Mammary epithelial cell (primary cell): ENCODE results near the gene TJP1.

ENCODE experiments used
- EZH2 ChIP-seq: IDR thresholded peaks from 2 replicates; pipeline ENCODE4 v1.6.1; 2012; ENCODE audit warnings: low read length, inconsistent platforms, borderline replicate concordance
- TF ChIP-seq, protein P1 (sequence below), 2 donors: IDR thresholded peaks in 1 of 2; conservative IDR thresholded peaks in 1 of 2; 2 replicates each; pipeline ENCODE4 v1.5.1; 2011 to 2012; ENCODE audit warnings: inconsistent platforms in 2 of 2, low read length in 2 of 2, mild to moderate bottlenecking in 2 of 2, control low read depth in 1 of 2, low read depth in 1 of 2; ENCODE audit not compliant: insufficient read depth in 1 of 2; ENCODE audit errors: extremely low read depth in 1 of 2

DNA sequence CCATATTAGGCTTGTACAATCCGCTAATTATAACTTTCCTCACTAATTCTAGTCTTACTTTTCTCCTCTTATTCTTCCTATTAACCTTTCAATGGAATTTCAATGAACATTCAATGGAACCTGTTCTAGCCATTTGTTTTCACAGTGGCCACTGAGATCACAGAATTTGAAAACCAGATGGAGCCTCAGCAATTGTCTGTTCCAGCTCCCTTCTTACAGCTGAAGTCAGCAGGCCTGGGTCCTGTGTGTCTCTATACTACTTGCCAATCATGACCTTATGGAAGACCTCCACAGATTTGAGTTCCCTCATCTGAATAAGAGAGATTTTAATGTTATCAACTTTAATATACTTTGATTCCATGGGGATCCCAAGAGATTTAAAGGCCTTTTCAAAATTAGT lies 36.6 kb downstream of the TJP1 start:
- TF ChIP-seq, protein P1, sequence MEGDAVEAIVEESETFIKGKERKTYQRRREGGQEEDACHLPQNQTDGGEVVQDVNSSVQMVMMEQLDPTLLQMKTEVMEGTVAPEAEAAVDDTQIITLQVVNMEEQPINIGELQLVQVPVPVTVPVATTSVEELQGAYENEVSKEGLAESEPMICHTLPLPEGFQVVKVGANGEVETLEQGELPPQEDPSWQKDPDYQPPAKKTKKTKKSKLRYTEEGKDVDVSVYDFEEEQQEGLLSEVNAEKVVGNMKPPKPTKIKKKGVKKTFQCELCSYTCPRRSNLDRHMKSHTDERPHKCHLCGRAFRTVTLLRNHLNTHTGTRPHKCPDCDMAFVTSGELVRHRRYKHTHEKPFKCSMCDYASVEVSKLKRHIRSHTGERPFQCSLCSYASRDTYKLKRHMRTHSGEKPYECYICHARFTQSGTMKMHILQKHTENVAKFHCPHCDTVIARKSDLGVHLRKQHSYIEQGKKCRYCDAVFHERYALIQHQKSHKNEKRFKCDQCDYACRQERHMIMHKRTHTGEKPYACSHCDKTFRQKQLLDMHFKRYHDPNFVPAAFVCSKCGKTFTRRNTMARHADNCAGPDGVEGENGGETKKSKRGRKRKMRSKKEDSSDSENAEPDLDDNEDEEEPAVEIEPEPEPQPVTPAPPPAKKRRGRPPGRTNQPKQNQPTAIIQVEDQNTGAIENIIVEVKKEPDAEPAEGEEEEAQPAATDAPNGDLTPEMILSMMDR (conservative IDR thresholded peaks at IDR 0.05 in 1 of 2, IDR thresholded peaks at IDR 0.05 in 1 of 2; ENCODE audit: extremely low read depth in 1 of 2, insufficient read depth in 1 of 2, low read depth in 1 of 2, low read length in 2 of 2): no peak
- no peak for TF ChIP-seq EZH2
